SK-N-SH (cell line): Measurements from ENCODE around the gene BIN2.

Experiments
- SMC3 ChIP-seq: IDR thresholded peaks from 2 replicates; pipeline ENCODE4 v1.6.1; 2012; ENCODE audit warnings: low read depth, low read length, improper control_type of control experiment
- TF ChIP-seq, protein P1 (sequence below): fragments of 200-600 bp; sonication (generic); IDR thresholded peaks from 2 replicates; pipeline ENCODE4 v1.6.1; 2017; ENCODE audit warnings: antibody characterized with exemption, mild to moderate bottlenecking, moderate library complexity
- TF ChIP-seq, protein P2 (sequence below): IDR thresholded peaks from 2 replicates; pipeline ENCODE4 v1.4.0; 2012; ENCODE audit warnings: low read depth

DNA sequence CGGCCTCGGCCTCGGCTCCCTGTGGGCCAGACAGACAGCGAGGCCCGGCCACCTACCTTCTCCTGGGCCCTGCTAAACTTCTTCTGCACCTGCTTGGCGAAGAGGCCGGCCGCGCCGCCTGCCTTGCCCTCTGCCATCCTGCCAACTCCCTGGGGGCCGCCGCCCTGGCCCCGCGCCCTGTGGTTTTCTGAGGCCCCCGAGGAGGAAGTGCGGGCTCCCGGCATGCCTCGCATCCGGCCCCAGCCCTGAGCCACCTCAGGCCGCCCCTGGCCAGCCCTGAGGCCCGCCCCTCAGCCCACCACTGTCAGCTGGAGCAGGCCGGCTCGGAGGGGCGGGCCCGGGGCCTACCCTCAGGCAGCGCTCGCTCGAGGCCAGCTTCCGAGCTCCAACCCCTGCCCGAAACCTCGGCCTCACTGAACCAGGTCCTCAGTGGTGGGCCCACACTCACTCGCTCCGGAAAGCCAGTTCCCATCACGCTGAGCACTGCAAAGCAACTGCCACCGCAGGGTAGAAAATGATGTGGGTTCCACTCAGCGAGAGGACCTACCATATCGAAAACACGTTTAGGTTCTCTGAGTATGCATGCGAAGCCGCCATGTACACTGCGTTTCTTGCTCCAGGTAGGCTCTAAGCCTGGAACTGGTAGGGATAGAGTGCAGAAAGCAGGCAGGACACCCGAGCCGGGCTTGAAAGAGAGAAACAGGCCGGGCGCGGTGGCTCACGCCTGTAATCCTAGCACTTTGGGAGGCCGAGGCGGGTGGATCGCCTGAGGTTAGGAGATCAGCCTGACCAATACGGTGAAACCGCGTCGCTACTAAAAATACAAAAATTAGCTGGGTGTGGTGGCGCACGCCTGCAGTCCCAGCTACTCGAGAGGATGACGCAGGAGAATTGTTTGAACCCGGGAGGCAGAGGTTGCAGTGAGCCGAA lies at the start of gene BIN2:
- TF ChIP-seq, protein P1, sequence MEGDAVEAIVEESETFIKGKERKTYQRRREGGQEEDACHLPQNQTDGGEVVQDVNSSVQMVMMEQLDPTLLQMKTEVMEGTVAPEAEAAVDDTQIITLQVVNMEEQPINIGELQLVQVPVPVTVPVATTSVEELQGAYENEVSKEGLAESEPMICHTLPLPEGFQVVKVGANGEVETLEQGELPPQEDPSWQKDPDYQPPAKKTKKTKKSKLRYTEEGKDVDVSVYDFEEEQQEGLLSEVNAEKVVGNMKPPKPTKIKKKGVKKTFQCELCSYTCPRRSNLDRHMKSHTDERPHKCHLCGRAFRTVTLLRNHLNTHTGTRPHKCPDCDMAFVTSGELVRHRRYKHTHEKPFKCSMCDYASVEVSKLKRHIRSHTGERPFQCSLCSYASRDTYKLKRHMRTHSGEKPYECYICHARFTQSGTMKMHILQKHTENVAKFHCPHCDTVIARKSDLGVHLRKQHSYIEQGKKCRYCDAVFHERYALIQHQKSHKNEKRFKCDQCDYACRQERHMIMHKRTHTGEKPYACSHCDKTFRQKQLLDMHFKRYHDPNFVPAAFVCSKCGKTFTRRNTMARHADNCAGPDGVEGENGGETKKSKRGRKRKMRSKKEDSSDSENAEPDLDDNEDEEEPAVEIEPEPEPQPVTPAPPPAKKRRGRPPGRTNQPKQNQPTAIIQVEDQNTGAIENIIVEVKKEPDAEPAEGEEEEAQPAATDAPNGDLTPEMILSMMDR: no peak
- TF ChIP-seq, protein P2, sequence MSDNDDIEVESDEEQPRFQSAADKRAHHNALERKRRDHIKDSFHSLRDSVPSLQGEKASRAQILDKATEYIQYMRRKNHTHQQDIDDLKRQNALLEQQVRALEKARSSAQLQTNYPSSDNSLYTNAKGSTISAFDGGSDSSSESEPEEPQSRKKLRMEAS: no peak
- TF ChIP-seq SMC3: no peak
